Measurements from ENCODE around the gene SLAIN2.

DNA sequence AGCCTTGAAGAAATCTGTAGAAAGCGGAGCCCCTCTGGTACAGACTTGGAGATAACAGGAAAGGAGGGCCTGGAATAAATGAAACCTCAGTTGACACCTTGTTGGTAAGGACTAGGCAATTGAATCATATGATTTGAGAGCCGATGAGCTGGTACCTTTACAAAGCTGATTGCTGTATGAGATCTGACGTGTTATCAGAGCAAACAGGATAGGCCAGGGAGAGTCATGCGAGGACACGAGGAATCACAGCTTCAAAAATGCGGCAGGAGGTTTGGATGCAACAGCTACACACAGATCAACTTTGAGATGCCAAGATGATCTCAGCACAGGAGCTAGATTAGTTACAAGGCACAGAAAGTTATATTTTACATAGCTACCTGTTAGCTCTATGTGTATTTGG is 134.4 kb downstream of the SLAIN2 start:
- no peak for TF ChIP-seq GATA2 (IDR thresholded peaks at IDR 0.05; ENCODE audit: low read depth, low read length)
- TF ChIP-seq GATA3 (IDR thresholded peaks at IDR 0.05; ENCODE audit: low read depth, low read length) = no peak
